ENCODE measurements around the gene HSPA1A.
"Not testable (repeated sequence)": the region's sequence is repeated elsewhere in the genome, so short reads cannot be mapped to it uniquely, and the experiment has no call there.

HSPA1A gene

DNA sequence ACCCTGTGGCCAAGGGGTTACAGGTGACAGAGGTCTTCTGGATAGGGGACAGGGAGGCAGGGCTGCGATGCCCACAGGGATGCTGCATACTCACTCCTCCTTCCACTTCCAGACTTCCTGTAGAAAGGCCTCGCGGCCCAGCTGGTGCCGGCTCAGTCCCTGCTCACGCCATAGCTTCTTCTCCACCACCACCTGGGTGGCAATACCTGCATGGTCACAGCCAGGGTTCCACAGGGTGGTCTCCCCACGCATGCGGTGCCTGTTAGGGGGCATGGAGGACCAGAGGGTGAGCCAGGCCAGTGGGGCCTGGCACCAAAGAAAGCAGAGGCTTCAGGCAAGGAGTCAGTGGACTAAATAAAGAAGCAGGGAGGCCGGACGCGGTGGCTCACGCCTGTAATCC lies 29.9 kb upstream of the HSPA1A start:
- peaks cover 90% of the 10 kb centered on the region for H3K36me3 ChIP-seq (ENCODE audit: low read depth)
- no peak overlapping the region for H3K27ac ChIP-seq (ENCODE audit: poor library complexity, severe bottlenecking)
- H3K9me3 ChIP-seq (ENCODE audit: severe bottlenecking): no peaks in the 10 kb centered on the region
- H3K4me1 ChIP-seq (ENCODE audit: insufficient read depth, poor library complexity, severe bottlenecking): no peaks in the 10 kb centered on the region
- H3K27me3 ChIP-seq (ENCODE audit: insufficient read depth, poor library complexity, severe bottlenecking): no peaks in the 10 kb centered on the region
- no peak for DNase-seq (ENCODE audit: low spot score)
- no peak for ATAC-seq (ENCODE audit: low read depth)
- H3K4me3 ChIP-seq (ENCODE audit: severe bottlenecking): no peak overlapping the region
- TF ChIP-seq, protein P1, sequence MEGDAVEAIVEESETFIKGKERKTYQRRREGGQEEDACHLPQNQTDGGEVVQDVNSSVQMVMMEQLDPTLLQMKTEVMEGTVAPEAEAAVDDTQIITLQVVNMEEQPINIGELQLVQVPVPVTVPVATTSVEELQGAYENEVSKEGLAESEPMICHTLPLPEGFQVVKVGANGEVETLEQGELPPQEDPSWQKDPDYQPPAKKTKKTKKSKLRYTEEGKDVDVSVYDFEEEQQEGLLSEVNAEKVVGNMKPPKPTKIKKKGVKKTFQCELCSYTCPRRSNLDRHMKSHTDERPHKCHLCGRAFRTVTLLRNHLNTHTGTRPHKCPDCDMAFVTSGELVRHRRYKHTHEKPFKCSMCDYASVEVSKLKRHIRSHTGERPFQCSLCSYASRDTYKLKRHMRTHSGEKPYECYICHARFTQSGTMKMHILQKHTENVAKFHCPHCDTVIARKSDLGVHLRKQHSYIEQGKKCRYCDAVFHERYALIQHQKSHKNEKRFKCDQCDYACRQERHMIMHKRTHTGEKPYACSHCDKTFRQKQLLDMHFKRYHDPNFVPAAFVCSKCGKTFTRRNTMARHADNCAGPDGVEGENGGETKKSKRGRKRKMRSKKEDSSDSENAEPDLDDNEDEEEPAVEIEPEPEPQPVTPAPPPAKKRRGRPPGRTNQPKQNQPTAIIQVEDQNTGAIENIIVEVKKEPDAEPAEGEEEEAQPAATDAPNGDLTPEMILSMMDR (IDR thresholded peaks at IDR 0.05; ENCODE audit: poor library complexity, severe bottlenecking): no peak

DNA sequence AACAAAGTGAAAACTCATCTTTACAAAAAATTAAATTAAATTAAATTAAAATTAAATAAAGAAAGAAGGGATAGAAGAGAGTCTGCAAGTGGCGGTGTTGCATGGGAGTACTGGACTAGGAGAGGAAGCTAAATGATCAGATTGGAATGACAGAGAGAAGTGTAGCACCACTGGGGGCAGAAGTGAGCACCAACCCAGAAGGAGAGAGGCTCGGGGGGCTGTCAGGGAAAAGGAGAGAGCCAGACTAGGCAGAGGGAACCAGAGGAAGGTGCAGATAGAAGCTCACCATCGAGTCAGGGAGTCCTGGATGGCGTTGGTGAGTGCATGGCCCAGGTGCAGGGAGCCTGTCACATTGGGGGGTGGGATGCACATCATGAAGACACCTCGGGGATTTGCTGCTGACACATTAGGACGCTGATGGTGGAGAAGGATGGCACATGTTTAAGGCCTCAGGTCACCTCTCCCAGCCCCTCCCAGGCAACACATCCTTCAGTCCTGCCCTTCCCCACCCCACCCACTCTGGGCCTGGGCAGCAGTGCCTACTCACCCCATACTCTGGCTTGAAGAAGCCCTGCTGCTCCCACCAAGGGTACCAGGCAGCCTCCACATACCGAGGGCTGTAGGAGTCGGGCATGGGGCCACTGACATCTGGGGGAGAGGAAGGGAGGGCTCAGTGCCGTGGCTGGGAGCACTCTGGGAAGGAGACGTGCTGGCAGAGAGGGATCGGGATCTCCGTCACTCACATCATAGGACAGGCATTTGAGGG lies 23.8 kb upstream of the HSPA1A start:
- ATAC-seq (ENCODE audit: low read depth) (no peak), DNase-seq (ENCODE audit: low spot score) (no peak)
- Histone ChIP-seq H3K4me3 (ENCODE audit: severe bottlenecking) (no peak overlapping the region), H3K27me3 (ENCODE audit: insufficient read depth, poor library complexity, severe bottlenecking) (no peaks in the 10 kb centered on the region), H3K4me1 (ENCODE audit: insufficient read depth, poor library complexity, severe bottlenecking) (peaks cover 7% of the 10 kb centered on the region), H3K9me3 (ENCODE audit: severe bottlenecking) (no peaks in the 10 kb centered on the region), H3K36me3 (ENCODE audit: low read depth) (peaks cover 65% of the 10 kb centered on the region), H3K27ac (ENCODE audit: poor library complexity, severe bottlenecking) (peak overlapping the region; percentile 86)
- TF ChIP-seq, protein P1 (IDR thresholded peaks at IDR 0.05; ENCODE audit: poor library complexity, severe bottlenecking): peak; percentile 73

DNA sequence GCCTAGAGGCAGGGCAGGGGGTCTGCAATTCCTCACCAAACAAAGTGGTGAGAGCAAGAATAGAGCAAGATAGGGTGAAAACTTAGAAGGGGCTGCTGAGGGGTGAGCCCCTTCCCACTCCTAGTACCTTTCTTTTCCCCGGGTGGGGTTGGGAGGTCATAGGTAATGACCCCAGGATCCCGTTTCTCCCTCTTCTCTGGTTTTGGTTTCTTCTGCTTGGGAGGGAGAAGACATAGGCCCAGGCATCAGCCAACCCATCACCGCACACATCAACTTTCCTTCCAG lies 23.3 kb upstream of the HSPA1A start:
- TF ChIP-seq, protein P1 (IDR thresholded peaks at IDR 0.05; ENCODE audit: poor library complexity, severe bottlenecking): no peak
- Histone ChIP-seq H3K36me3 (ENCODE audit: low read depth) (peaks cover 60% of the 10 kb centered on the region), H3K9me3 (ENCODE audit: severe bottlenecking) (no peaks in the 10 kb centered on the region), H3K27ac (ENCODE audit: poor library complexity, severe bottlenecking) (peak overlapping the region; percentile 86), H3K4me3 (ENCODE audit: severe bottlenecking) (no peak overlapping the region), H3K27me3 (ENCODE audit: insufficient read depth, poor library complexity, severe bottlenecking) (no peaks in the 10 kb centered on the region), H3K4me1 (ENCODE audit: insufficient read depth, poor library complexity, severe bottlenecking) (peaks cover 7% of the 10 kb centered on the region)
- DNase-seq (ENCODE audit: low spot score): no peak
- ATAC-seq (ENCODE audit: low read depth): no peak

DNA sequence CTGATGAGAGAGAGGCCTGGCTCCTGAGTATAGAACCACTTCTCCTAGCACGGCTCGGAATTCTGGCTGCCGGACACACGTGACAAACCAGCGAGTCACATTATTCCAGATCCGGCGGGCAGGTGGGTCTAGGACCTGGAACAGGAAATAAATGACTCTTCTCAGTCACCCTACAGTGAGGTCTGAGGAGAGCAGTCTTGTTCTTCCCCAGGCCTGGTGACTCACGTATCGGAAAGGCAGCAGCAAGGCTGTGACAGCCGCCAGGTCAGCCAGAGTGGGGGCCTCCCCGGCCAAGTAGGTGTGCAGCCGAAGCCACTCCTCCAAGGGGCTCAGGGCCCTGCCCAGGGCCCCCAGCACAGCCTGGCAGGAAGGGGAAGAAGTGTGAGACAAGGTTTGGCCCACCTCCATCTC lies 22.6 kb upstream of the HSPA1A start:
- ATAC-seq (ENCODE audit: low read depth): peak; percentile 72

DNA sequence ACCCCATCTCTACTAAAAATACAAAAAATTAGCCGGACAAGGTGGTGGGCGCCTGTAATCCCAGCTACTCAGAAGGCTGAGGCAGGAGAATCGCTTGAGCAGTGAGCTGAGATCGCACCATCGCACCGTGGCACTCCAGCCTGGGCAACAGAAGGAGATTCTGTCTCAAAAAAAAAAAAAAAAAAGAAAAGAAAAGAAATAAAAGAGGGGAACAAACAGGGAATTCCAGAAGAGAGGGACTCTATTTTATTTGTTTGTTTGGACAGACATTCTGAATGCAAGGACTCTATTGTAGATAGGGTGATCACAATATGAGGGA lies 21.5 kb upstream of the HSPA1A start:
- peak overlapping the region; percentile 86 for H3K27ac ChIP-seq (ENCODE audit: poor library complexity, severe bottlenecking)

More for the DNA sequence above, 22.6 kb upstream of the HSPA1A start:
- Histone ChIP-seq H3K27ac (ENCODE audit: poor library complexity, severe bottlenecking) (peak overlapping the region; percentile 86), H3K4me3 (ENCODE audit: severe bottlenecking) (peak overlapping the region; percentile 8), H3K9me3 (ENCODE audit: severe bottlenecking) (no peaks in the 10 kb centered on the region), H3K36me3 (ENCODE audit: low read depth) (peaks cover 53% of the 10 kb centered on the region), H3K4me1 (ENCODE audit: insufficient read depth, poor library complexity, severe bottlenecking) (peaks cover 7% of the 10 kb centered on the region), H3K27me3 (ENCODE audit: insufficient read depth, poor library complexity, severe bottlenecking) (no peaks in the 10 kb centered on the region)
- no peak for DNase-seq (ENCODE audit: low spot score)
- TF ChIP-seq, protein P1 (IDR thresholded peaks at IDR 0.05; ENCODE audit: poor library complexity, severe bottlenecking): no peak

More for the DNA sequence above, 21.5 kb upstream of the HSPA1A start:
- not testable (repeated sequence) for H3K27me3 ChIP-seq (ENCODE audit: insufficient read depth, poor library complexity, severe bottlenecking); H3K4me1 ChIP-seq (ENCODE audit: insufficient read depth, poor library complexity, severe bottlenecking); DNase-seq (ENCODE audit: low spot score); H3K9me3 ChIP-seq (ENCODE audit: severe bottlenecking); ATAC-seq (ENCODE audit: low read depth)
- Histone ChIP-seq H3K4me3 (ENCODE audit: severe bottlenecking) (peak overlapping the region; percentile 88), H3K36me3 (ENCODE audit: low read depth) (peaks cover 49% of the 10 kb centered on the region)
